CD14-positive monocyte (primary cell): ENCODE results near the gene PPA1. TPM values are rescaled to one million over a fixed set of nuclear protein-coding genes. Genes with fewer than 3 reads are reported as not detected.

Experiments
- DNase-seq, 3 donors: peaks; one replicate each; pipeline ENCODE4 v3.0.0-alpha.2; 2011 to 2022
- H2AFZ ChIP-seq: 2 replicates; pipeline ENCODE4 v1.6.0; 2012; ENCODE audit warnings: mild to moderate bottlenecking, low read depth, low read length, inconsistent platforms; ENCODE audit not compliant: insufficient read depth, poor library complexity, severe bottlenecking
- H3K27ac ChIP-seq, 2 donors: 1 replicate in 1 of 2; 2 replicates in 1 of 2; pipeline ENCODE4 v1.5.1; 2012 to 2013; ENCODE audit warnings: low read length in 2 of 2, control low read depth in 1 of 2, inconsistent platforms in 1 of 2, low read depth in 1 of 2, mild to moderate bottlenecking in 1 of 2
- H3K27me3 ChIP-seq, 2 donors: one replicate each; pipeline versions ENCODE4 v1.6.0 to v1.6.1; 2011 to 2013; ENCODE audit warnings: low read length in 2 of 2; ENCODE audit not compliant: control insufficient read depth in 2 of 2, insufficient read depth in 2 of 2
- H3K36me3 ChIP-seq, 2 donors: replicated peaks in 1 of 2; 1 replicate in 1 of 2; 2 replicates in 1 of 2; pipeline versions ENCODE4 v1.5.1 to v1.6.1; 2012 to 2013; ENCODE audit warnings: low read length in 2 of 2, control low read depth in 1 of 2, inconsistent platforms in 1 of 2, mild to moderate bottlenecking in 1 of 2; ENCODE audit not compliant: insufficient read depth in 2 of 2, control insufficient read depth in 1 of 2
- H3K4me1 ChIP-seq, 2 donors: 1 replicate in 1 of 2; 2 replicates in 1 of 2; pipeline versions ENCODE4 v1.5.1 to v1.6.1; 2012 to 2013; ENCODE audit warnings: low read length in 2 of 2, control low read depth in 1 of 2, inconsistent platforms in 1 of 2, mild to moderate bottlenecking in 1 of 2, moderate library complexity in 1 of 2; ENCODE audit not compliant: insufficient read depth in 2 of 2, control insufficient read depth in 1 of 2
- H3K4me2 ChIP-seq: replicated peaks from 2 replicates; pipeline ENCODE3; 2012; ENCODE audit warnings: low read length, moderate library complexity, mild to moderate bottlenecking; ENCODE audit not compliant: poor library complexity, severe bottlenecking; ENCODE audit errors: extremely low read depth
- H3K4me3 ChIP-seq, 3 experiments: fragments of 200-600 bp in 1 of 3; sonication (generic) in 1 of 3; replicated peaks in 1 of 3; 1 replicate in 2 of 3; 2 replicates in 1 of 3; pipeline ENCODE4 v1.5.1; 2011 to 2013; ENCODE audit warnings: low read length in 3 of 3, mild to moderate bottlenecking in 3 of 3, control low read depth in 2 of 3, low read depth in 2 of 3, inconsistent platforms in 1 of 3, moderate library complexity in 1 of 3
- H3K79me2 ChIP-seq: 2 replicates; pipeline ENCODE4 v1.6.0; 2012; ENCODE audit warnings: mild to moderate bottlenecking, control low read depth, inconsistent platforms, low read length, moderate library complexity; ENCODE audit not compliant: insufficient read depth
- H3K9ac ChIP-seq: 2 replicates; pipeline ENCODE4 v1.6.0; 2017; ENCODE audit warnings: low read length, mild to moderate bottlenecking; ENCODE audit not compliant: insufficient read depth, poor library complexity, severe bottlenecking
- H3K9me3 ChIP-seq, 2 donors: replicated peaks in 1 of 2; 1 replicate in 1 of 2; 2 replicates in 1 of 2; pipeline versions ENCODE4 v1.5.1 to v1.6.1; 2012 to 2013; ENCODE audit warnings: low read length in 2 of 2, control low read depth in 1 of 2; ENCODE audit not compliant: control insufficient read depth in 1 of 2, insufficient read depth in 1 of 2
- H4K20me1 ChIP-seq: 2 replicates; pipeline ENCODE4 v1.6.0; 2012; ENCODE audit warnings: mild to moderate bottlenecking, low read length, control low read depth, moderate library complexity; ENCODE audit not compliant: insufficient read depth
- H3K27ac Mint-ChIP-seq, 7 donors: one replicate each; pipeline ENCODE4 v1.8.0; 2020; ENCODE audit warnings: mild to moderate bottlenecking in 7 of 7, mixed read lengths in 7 of 7, moderate library complexity in 6 of 7, inconsistent platforms in 2 of 7
- H3K27me3 Mint-ChIP-seq, 3 donors: one replicate each; pipeline ENCODE4 v1.8.0; 2021 to 2022; ENCODE audit warnings: low read depth in 3 of 3, mild to moderate bottlenecking in 3 of 3, mixed read lengths in 3 of 3, moderate library complexity in 3 of 3, inconsistent platforms in 1 of 3
- H3K36me3 Mint-ChIP-seq, 2 donors: one replicate each; pipeline ENCODE4 v1.8.0; 2020; ENCODE audit warnings: mixed read lengths in 2 of 2, inconsistent platforms in 1 of 2, mild to moderate bottlenecking in 1 of 2
- H3K4me1 Mint-ChIP-seq: one replicate; pipeline ENCODE4 v1.8.0; 2020; ENCODE audit warnings: mild to moderate bottlenecking, mixed read lengths
- H3K4me3 Mint-ChIP-seq, 2 donors: one replicate each; pipeline ENCODE4 v1.8.0; 2020; ENCODE audit warnings: mild to moderate bottlenecking in 2 of 2, mixed read lengths in 2 of 2, moderate library complexity in 1 of 2
- H3K9me3 Mint-ChIP-seq, 7 donors: one replicate each; pipeline ENCODE4 v1.8.0; 2020 to 2022; ENCODE audit warnings: mixed read lengths in 7 of 7, mild to moderate bottlenecking in 6 of 7, moderate library complexity in 6 of 7, inconsistent platforms in 2 of 7
- CTCF ChIP-seq: fragments of 200-600 bp; IDR thresholded peaks from one replicate; pipeline ENCODE4 v1.8.0; 2022; ENCODE audit warnings: antibody characterized with exemption, mild to moderate bottlenecking
- WGBS: methylation state at CpG from one replicate; pipeline ENCODE4 v1.1.5; 2013; ENCODE audit warnings: missing lambda C conversion rate; ENCODE audit not compliant: insufficient coverage; 5-methylcytosine and 5-hydroxymethylcytosine counted together
- intact Hi-C, 2 donors: fragments of 100-400 bp; cut with micrococcal nuclease; formaldehyde crosslinking; loops; one replicate each; pipeline versions ENCODE4 v1.15.0 to v1.15.1; 2023
- polyA plus RNA-seq, 3 donors: library from polyadenylated mRNA; depleted of rRNA in 1 of 3; unstranded in 2 of 3; stranded (reverse) in 1 of 3; fragments of 300-500 nt in 2 of 3; fragments of >200 nt in 1 of 3; fragmentation: Illumina TruSeq in 2 of 3; gene quantifications; 1 replicate in 2 of 3; 2 replicates in 1 of 3; pipeline ENCODE4 v1.2.3, GENCODE V29; 2012 to 2021

PPA1 gene
- polyA plus RNA-seq, 3 donors, result 30.9 to 125 (median 112) TPM

DNA sequence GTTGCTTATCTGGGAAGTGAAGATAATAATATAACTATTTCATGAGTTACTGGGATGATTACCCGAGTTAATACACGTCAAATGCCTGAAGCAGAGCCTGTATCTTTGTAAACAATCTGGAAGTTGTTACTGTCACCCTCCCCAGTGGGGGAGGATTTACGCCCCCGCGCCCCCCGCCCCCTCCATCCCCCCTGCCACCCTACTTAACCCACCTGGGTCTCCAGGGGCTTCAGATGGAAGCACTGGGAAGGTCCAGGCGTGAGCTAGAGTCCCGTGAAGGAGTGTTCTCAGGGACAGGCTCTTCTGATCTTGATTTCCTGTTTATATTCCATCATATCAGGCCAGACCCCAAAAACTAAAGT is 691 bp upstream of the PPA1 start:
- H3K36me3 ChIP-seq, result peaks cover 2 to 9% of the 10 kb centered on the region in 2 donors
- H4K20me1 ChIP-seq, result no peaks in the 10 kb centered on the region
- peak overlapping the region; percentile 94 to 96 for H3K4me3 Mint-ChIP-seq
- peaks cover 26% of the 10 kb centered on the region for H3K79me2 ChIP-seq
- no CpG with 5 or more reads among the region's 8 CpGs for WGBS
- H2AFZ ChIP-seq, result peak overlapping the region; percentile 95
- no peak for DNase-seq
- peaks cover 0 to 3% (median 0%) of the 10 kb centered on the region in 3 donors for H3K27me3 Mint-ChIP-seq
- H3K9ac ChIP-seq, result peak overlapping the region; percentile 73
- TF ChIP-seq CTCF, result no peak
- H3K27ac ChIP-seq, result peak overlapping the region in 1 of 2 donors; percentile 48
- peaks cover 12% of the 10 kb centered on the region for H3K4me1 Mint-ChIP-seq
- intact Hi-C loops, result no loop called here
- H3K27me3 ChIP-seq, result no peaks in the 10 kb centered on the region
- H3K9me3 ChIP-seq, result peaks cover 0 to 3% of the 10 kb centered on the region in 2 donors
- peaks cover 17 to 23% of the 10 kb centered on the region in 2 donors for H3K4me1 ChIP-seq
- peak overlapping the region; percentile 49 to 95 (median 72) for H3K4me3 ChIP-seq
- H3K36me3 Mint-ChIP-seq, result peaks cover 6 to 13% of the 10 kb centered on the region in 2 donors
- peak overlapping the region; percentile 99 for H3K4me2 ChIP-seq
- H3K9me3 Mint-ChIP-seq, result peaks cover 2 to 5% (median 3%) of the 10 kb centered on the region in 7 donors
- H3K27ac Mint-ChIP-seq, result peak overlapping the region in 2 of 7 donors; percentile 80 to 81

DNA sequence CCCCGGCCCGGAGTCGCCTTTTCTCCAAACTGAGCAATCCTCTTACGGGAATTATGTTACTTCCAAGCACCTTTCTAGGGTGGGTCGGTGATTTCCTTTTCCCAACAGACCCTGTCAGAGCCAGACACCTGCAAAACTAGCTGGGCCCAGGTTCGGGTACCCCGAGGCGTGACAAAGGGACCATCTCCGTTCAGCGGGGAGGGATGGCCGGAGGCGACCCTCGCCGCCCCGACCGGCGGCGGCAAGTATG is 445 bp downstream of the PPA1 start:
- Histone ChIP-seq H3K4me2 (peak overlapping the region; percentile 99), H3K27me3 (no peaks in the 10 kb centered on the region), H3K36me3 (peaks cover 8 to 16% of the 10 kb centered on the region in 2 donors), H4K20me1 (no peaks in the 10 kb centered on the region), H3K27ac (peak overlapping the region; percentile 28 to 72), H3K9me3 (no peaks in the 10 kb centered on the region), H3K79me2 (peaks cover 28% of the 10 kb centered on the region), H2AFZ (peak overlapping the region; percentile 95), H3K4me3 (peak overlapping the region; percentile 72 to 95 (median 82)), H3K4me1 (peaks cover 17 to 23% of the 10 kb centered on the region in 2 donors), H3K9ac (peak overlapping the region; percentile 73)
- no peak for DNase-seq
- intact Hi-C loops, result no loop called here
- peaks cover 0 to 1% (median 0%) of the 10 kb centered on the region in 7 donors for H3K9me3 Mint-ChIP-seq
- peak overlapping the region; percentile 96 for H3K4me3 Mint-ChIP-seq
- H3K4me1 Mint-ChIP-seq, result peaks cover 12% of the 10 kb centered on the region
- H3K27me3 Mint-ChIP-seq, result peaks cover 0 to 3% (median 0%) of the 10 kb centered on the region in 3 donors
- TF ChIP-seq CTCF, result no peak
- 0% methylated on average over 11 of the region's 18 CpGs for WGBS
- H3K36me3 Mint-ChIP-seq, result peaks cover 12 to 18% of the 10 kb centered on the region in 2 donors
- peak overlapping the region; percentile 72 to 94 (median 86) for H3K27ac Mint-ChIP-seq
